Measurements from ENCODE around the gene GLTP. TPM values are rescaled to one million over a fixed set of nuclear protein-coding genes. Genes with fewer than 3 reads are reported as not detected.
"Not testable (repeated sequence)": the region's sequence is repeated elsewhere in the genome, so short reads cannot be mapped to it uniquely, and the experiment has no call there.

GLTP gene
- total RNA-seq, 1 donor from 2014 or later, result 158 TPM

DNA sequence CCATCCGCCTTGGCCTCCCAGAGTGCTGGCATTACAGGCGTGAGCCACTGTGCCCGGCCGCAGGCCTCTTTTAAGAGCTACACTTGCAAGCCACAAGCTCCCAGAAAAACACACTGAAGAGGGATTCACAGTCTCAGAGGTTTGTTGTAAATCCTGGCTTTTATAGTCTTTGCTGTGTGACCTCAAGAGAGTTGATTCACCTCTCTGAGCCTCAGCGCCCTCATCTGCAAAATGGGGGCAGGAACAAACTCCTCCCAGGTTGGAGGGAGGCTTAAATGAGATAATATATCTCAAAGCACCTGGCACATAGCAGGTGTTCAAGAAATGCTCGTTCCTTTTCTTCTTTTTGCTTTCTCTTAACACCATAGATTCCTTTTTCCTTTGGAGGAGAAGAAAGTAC is 15.8 kb upstream of the GLTP start:
- TF ChIP-seq, protein P1, sequence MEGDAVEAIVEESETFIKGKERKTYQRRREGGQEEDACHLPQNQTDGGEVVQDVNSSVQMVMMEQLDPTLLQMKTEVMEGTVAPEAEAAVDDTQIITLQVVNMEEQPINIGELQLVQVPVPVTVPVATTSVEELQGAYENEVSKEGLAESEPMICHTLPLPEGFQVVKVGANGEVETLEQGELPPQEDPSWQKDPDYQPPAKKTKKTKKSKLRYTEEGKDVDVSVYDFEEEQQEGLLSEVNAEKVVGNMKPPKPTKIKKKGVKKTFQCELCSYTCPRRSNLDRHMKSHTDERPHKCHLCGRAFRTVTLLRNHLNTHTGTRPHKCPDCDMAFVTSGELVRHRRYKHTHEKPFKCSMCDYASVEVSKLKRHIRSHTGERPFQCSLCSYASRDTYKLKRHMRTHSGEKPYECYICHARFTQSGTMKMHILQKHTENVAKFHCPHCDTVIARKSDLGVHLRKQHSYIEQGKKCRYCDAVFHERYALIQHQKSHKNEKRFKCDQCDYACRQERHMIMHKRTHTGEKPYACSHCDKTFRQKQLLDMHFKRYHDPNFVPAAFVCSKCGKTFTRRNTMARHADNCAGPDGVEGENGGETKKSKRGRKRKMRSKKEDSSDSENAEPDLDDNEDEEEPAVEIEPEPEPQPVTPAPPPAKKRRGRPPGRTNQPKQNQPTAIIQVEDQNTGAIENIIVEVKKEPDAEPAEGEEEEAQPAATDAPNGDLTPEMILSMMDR (IDR thresholded peaks at IDR 0.05), result no peak
- TF ChIP-seq POLR2AphosphoS5 (IDR thresholded peaks at IDR 0.05; ENCODE audit: insufficient read depth in 1 of 2, low read depth in 1 of 2) (no peak), POLR2A (IDR thresholded peaks at IDR 0.05) (no peak)
- no peaks in the 10 kb centered on the region for H3K27me3 ChIP-seq
- H3K4me1 ChIP-seq, result peaks cover 13% of the 10 kb centered on the region
- H3K4me3 ChIP-seq, result no peak overlapping the region
- H3K27ac ChIP-seq, result no peak overlapping the region
- intact Hi-C loops (cut with DNase I), result no loop called here
- no peaks in the 10 kb centered on the region for H3K9me3 ChIP-seq
- no peak for DNase-seq (ENCODE audit: extremely low spot score in 2 of 2)
- H3K36me3 ChIP-seq, result no peaks in the 10 kb centered on the region

GRCh38 chr12:109894939-109895338 is 14.6 kb upstream of the GLTP start:
- TF ChIP-seq, protein P1 (IDR thresholded peaks at IDR 0.05), result no peak
- no peak for TF ChIP-seq POLR2AphosphoS5 (IDR thresholded peaks at IDR 0.05; ENCODE audit: insufficient read depth in 1 of 2, low read depth in 1 of 2)
- no peak for DNase-seq (ENCODE audit: extremely low spot score in 2 of 2)

DNA sequence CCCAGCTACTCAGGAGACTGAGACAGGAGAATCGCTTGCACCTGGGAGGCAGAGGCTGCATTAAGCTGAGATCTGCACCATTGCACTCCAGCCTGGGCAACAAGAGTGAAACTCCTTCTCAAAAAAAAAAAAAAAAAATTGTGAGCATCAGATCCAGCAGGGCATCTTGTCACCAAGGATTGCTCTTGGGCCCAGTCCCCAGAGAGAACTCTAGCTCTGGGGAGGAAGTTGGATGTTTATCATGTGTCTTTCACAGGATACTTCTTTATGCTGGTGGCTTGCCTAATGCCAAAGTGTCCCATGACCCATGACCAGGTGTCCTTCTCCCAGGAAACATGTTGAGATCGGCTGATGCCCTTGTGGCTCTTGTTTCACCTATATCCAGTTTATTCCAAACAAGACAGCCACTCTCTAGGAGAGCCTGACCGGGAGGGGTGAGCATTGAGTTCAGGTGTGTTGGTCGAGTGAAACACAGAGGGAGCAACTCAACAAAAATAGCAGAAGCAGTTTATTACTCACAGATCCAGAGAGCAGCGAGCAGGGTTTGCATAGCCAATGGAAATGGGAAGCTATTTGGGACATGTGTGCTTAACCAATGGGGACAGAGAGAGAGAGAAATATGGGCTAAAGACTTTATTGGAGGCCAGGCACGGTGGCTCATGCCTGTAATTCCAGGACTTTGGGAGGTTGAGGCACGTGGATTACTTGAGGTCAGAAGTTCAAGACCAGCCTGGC is 13.1 kb upstream of the GLTP start:
- Histone ChIP-seq H3K27ac (no peak overlapping the region), H3K27me3 (no peaks in the 10 kb centered on the region), H3K36me3 (no peaks in the 10 kb centered on the region), H3K4me1 (peaks cover 13% of the 10 kb centered on the region), H3K9me3 (no peaks in the 10 kb centered on the region), H3K4me3 (no peak overlapping the region)
- DNase-seq (ENCODE audit: extremely low spot score in 2 of 2), result no peak
- intact Hi-C loops (cut with DNase I), result no loop called here
- TF ChIP-seq POLR2A (IDR thresholded peaks at IDR 0.05) (no peak), POLR2AphosphoS5 (IDR thresholded peaks at IDR 0.05; ENCODE audit: insufficient read depth in 1 of 2, low read depth in 1 of 2) (no peak)
- TF ChIP-seq, protein P1 (IDR thresholded peaks at IDR 0.05), result no peak

More at GRCh38 chr12:109894939-109895338, 14.6 kb upstream of the GLTP start:
- no peak overlapping the region for H3K27ac ChIP-seq
- peaks cover 6% of the 10 kb centered on the region for H3K4me1 ChIP-seq
- no peak overlapping the region for H3K4me3 ChIP-seq
- H3K36me3 ChIP-seq, result no peaks in the 10 kb centered on the region
- H3K9me3 ChIP-seq, result no peaks in the 10 kb centered on the region
- H3K27me3 ChIP-seq, result no peaks in the 10 kb centered on the region
- intact Hi-C loops (cut with DNase I), result no loop called here

GRCh38 chr12:109892748-109893147 is 12.4 kb upstream of the GLTP start:
- peaks cover 20% of the 10 kb centered on the region for H3K4me1 ChIP-seq
- H3K36me3 ChIP-seq, result no peaks in the 10 kb centered on the region
- no peak overlapping the region for H3K4me3 ChIP-seq
- no peaks in the 10 kb centered on the region for H3K27me3 ChIP-seq
- TF ChIP-seq POLR2AphosphoS5 (IDR thresholded peaks at IDR 0.05; ENCODE audit: insufficient read depth in 1 of 2, low read depth in 1 of 2) (no peak), POLR2A (IDR thresholded peaks at IDR 0.05) (no peak)
- TF ChIP-seq, protein P1 (IDR thresholded peaks at IDR 0.05), result no peak
- no peak overlapping the region for H3K27ac ChIP-seq
- intact Hi-C loops (cut with DNase I), result no loop called here
- no peaks in the 10 kb centered on the region for H3K9me3 ChIP-seq
- no peak for DNase-seq (ENCODE audit: extremely low spot score in 2 of 2)

DNA sequence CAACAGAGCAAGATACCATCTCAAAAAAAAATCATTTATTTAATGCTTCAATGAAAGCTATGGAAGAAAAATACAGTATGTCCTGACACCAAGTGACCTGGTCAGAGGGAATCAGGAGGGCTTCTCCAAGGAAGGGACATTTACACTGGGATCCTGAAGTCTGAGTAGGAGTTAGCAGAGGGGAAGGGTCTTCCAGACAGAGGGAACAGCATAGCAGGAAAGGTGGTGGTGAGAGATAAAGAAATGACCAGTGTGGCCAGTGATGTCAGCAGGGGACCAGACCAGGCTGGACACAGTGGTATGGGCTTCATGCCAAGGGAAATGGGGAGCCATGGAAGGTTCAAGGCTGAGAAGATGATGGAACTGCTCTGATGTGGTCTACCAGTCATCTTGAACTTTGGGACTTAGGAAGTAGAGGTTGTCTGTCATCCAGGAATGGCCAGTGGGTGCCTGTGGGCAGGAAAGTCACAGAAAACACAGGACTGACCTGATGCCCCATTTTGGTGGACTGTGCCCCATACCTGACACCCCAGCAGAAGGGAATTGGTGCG is 11.9 kb upstream of the GLTP start:
- Histone ChIP-seq H3K4me3 (no peak overlapping the region), H3K27ac (no peak overlapping the region), H3K9me3 (no peaks in the 10 kb centered on the region), H3K4me1 (peaks cover 23% of the 10 kb centered on the region), H3K36me3 (no peaks in the 10 kb centered on the region), H3K27me3 (no peaks in the 10 kb centered on the region)
- no peak for DNase-seq (ENCODE audit: extremely low spot score in 2 of 2)
- intact Hi-C loops (cut with DNase I), result no loop called here
- TF ChIP-seq, protein P1 (IDR thresholded peaks at IDR 0.05), result no peak
- TF ChIP-seq POLR2AphosphoS5 (IDR thresholded peaks at IDR 0.05; ENCODE audit: insufficient read depth in 1 of 2, low read depth in 1 of 2) (no peak), POLR2A (IDR thresholded peaks at IDR 0.05) (no peak)

DNA sequence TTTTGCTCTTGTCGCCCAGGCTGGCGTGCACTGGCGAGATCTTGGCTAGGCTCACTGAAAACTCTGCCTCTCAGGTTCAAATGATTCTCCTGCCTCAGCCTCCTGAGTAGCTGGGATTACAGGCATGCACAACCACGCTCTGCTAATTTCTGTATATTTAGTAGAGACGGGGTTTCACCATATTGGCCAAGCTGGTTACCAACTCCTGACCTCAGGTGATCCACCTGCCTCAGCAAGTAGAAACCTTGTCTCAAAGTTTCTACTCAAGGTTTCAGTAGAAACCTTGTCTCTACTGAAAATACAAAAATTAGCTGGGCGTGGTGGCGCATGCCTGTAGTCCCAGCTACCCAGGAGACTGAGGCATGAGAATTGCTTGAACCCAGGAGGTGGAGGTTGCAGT is 11.4 kb upstream of the GLTP start:
- intact Hi-C loops (cut with DNase I); H3K27ac ChIP-seq; H3K27me3 ChIP-seq; H3K4me3 ChIP-seq; H3K9me3 ChIP-seq; H3K36me3 ChIP-seq; DNase-seq (ENCODE audit: extremely low spot score in 2 of 2): not testable (repeated sequence)
- H3K4me1 ChIP-seq, result peaks cover 23% of the 10 kb centered on the region
